B cell (primary cell): ENCODE measurements around the gene TOR2A. TPM values are rescaled to one million over a fixed set of nuclear protein-coding genes. Genes with fewer than 3 reads are reported as not detected.

Experiments used
- ATAC-seq: fragments of 200-7000 bp; cut with Tn5 transposase; one replicate; pipeline ENCODE4 v1.10.0; 2021; ENCODE audit warnings: low read depth, mild to moderate bottlenecking, moderate number of reproducible peaks, moderate library complexity
- CTCF ChIA-PET: fragments of 350-600 bp; sonication (Branson Sonifier 250); formaldehyde crosslinking; loops from one replicate; lab custom pipeline; 2021; ENCODE audit warnings: antibody characterized with exemption, inconsistent platforms; lab: Charles Lee
- POLR2A ChIA-PET: fragments of 350-600 bp; sonication (Branson Sonifier 250); formaldehyde crosslinking; loops from one replicate; lab custom pipeline; 2021; ENCODE audit warnings: antibody characterized with exemption; lab: Charles Lee
- DNase-seq: peaks from one replicate; pipeline ENCODE4 v3.0.0; 2013
- H2AFZ ChIP-seq: 2 replicates; pipeline ENCODE4 v1.6.1; 2012; ENCODE audit warnings: mild to moderate bottlenecking, low read depth, low read length; ENCODE audit not compliant: insufficient read depth, poor library complexity, severe bottlenecking
- H3K27ac ChIP-seq, 2 donors: 1 replicate in 1 of 2; 2 replicates in 1 of 2; pipeline ENCODE4 v1.5.1; 2012 to 2013; ENCODE audit warnings: low read length in 2 of 2, mild to moderate bottlenecking in 2 of 2, moderate library complexity in 1 of 2
- H3K27me3 ChIP-seq, 4 experiments: fragments of 200-600 bp in 1 of 4; sonication (generic) in 1 of 4; replicated peaks in 1 of 4; 1 replicate in 2 of 4; 2 replicates in 2 of 4; pipeline versions ENCODE4 v1.6.1 to v1.7.0; 2013 to 2016; ENCODE audit warnings: low read length in 3 of 4, mild to moderate bottlenecking in 2 of 4, mixed read lengths in 1 of 4, moderate library complexity in 1 of 4; ENCODE audit not compliant: insufficient read depth in 4 of 4, control insufficient read depth in 3 of 4; ENCODE audit errors: control extremely low read depth in 1 of 4
- H3K36me3 ChIP-seq, 2 experiments: replicated peaks in 1 of 2; 1 replicate in 1 of 2; 2 replicates in 1 of 2; pipeline versions ENCODE4 v1.6.1 to v1.7.1; 2013; ENCODE audit warnings: low read length in 1 of 2; ENCODE audit not compliant: insufficient read depth in 2 of 2, control insufficient read depth in 1 of 2; ENCODE audit errors: control extremely low read depth in 1 of 2, extremely low read depth in 1 of 2
- H3K4me1 ChIP-seq, 2 donors: fragments of 200-600 bp in 1 of 2; sonication (generic) in 1 of 2; 1 replicate in 1 of 2; 2 replicates in 1 of 2; pipeline versions ENCODE4 v1.5.1 to v1.6.1; 2013 to 2017; ENCODE audit warnings: low read length in 2 of 2; ENCODE audit not compliant: control insufficient read depth in 2 of 2, insufficient read depth in 2 of 2
- H3K4me2 ChIP-seq: replicated peaks from 2 replicates; pipeline ENCODE3; 2012; ENCODE audit warnings: mild to moderate bottlenecking, low read depth, low read length; ENCODE audit not compliant: poor library complexity, severe bottlenecking
- H3K4me3 ChIP-seq, 5 experiments: fragments of 200-600 bp in 1 of 5; sonication (generic) in 1 of 5; 1 replicate in 3 of 5; 2 replicates in 2 of 5; pipeline versions ENCODE4 v1.5.1 to v1.7.0; 2011 to 2016; ENCODE audit warnings: low read length in 4 of 5, mild to moderate bottlenecking in 4 of 5, low read depth in 2 of 5, control low read depth in 1 of 5, moderate library complexity in 1 of 5; ENCODE audit not compliant: insufficient read depth in 1 of 5; ENCODE audit errors: control extremely low read depth in 1 of 5, extremely low read depth in 1 of 5
- H3K79me2 ChIP-seq: fragments of 200-600 bp; sonication (generic); one replicate; pipeline ENCODE4 v1.6.0; 2016; ENCODE audit warnings: low read length; ENCODE audit not compliant: control insufficient read depth, insufficient read depth
- H3K9ac ChIP-seq: fragments of 200-600 bp; sonication (generic); 2 replicates; pipeline ENCODE4 v1.6.1; 2017; ENCODE audit warnings: mild to moderate bottlenecking, low read length, moderate library complexity
- H3K9me3 ChIP-seq, 3 donors: one replicate each; pipeline versions ENCODE4 v1.6.1 to v1.7.1; 2013; ENCODE audit warnings: low read length in 2 of 3; ENCODE audit not compliant: control insufficient read depth in 2 of 3, insufficient read depth in 1 of 3; ENCODE audit errors: control extremely low read depth in 1 of 3
- H4K20me1 ChIP-seq: 2 replicates; pipeline ENCODE4 v1.6.0; 2012; ENCODE audit warnings: mild to moderate bottlenecking, low read length; ENCODE audit not compliant: insufficient read depth, control insufficient read depth, poor library complexity, severe bottlenecking
- H3K27ac Mint-ChIP-seq: one replicate; pipeline ENCODE4 v1.8.0; 2021; ENCODE audit warnings: mixed read lengths
- H3K27me3 Mint-ChIP-seq: one replicate; pipeline ENCODE4 v1.8.0; 2021; ENCODE audit warnings: mixed read lengths
- H3K4me1 Mint-ChIP-seq: one replicate; pipeline ENCODE4 v1.8.0; 2021; ENCODE audit warnings: mixed read lengths
- H3K4me3 Mint-ChIP-seq: one replicate; pipeline ENCODE4 v1.8.0; 2021; ENCODE audit warnings: mixed read lengths
- H3K9me3 Mint-ChIP-seq: one replicate; pipeline ENCODE4 v1.8.0; 2022; ENCODE audit warnings: mixed read lengths; ENCODE audit not compliant: insufficient read depth
- EZH2 ChIP-seq: IDR thresholded peaks from 2 replicates; pipeline ENCODE4 v1.6.1; 2012; ENCODE audit warnings: borderline replicate concordance, low read depth, mild to moderate bottlenecking, moderate library complexity, low read length; ENCODE audit not compliant: insufficient read depth, poor library complexity, severe bottlenecking
- WGBS: methylation state at CpG from one replicate; pipeline ENCODE4 v1.1.5; 2013; ENCODE audit warnings: missing lambda C conversion rate; ENCODE audit not compliant: insufficient coverage; 5-methylcytosine and 5-hydroxymethylcytosine counted together
- intact Hi-C: fragments of 100-400 bp; cut with micrococcal nuclease; formaldehyde crosslinking; loops from one replicate; pipeline ENCODE4 v1.10.0; 2022
- polyA minus RNA-seq: library from RNA; depleted of rRNA, polyadenylated mRNA; stranded (reverse); fragments of >200 nt; gene quantifications from 2 replicates; pipeline ENCODE4 v1.2.3, GENCODE V29; 2012
- polyA plus RNA-seq: library from polyadenylated mRNA; depleted of rRNA; stranded (reverse); fragments of >200 nt; gene quantifications from 2 replicates; pipeline ENCODE4 v1.2.3, GENCODE V29; 2012
- total RNA-seq, 2 donors: library from RNA; stranded (reverse); fragments of 120-200 nt in 1 of 2; gene quantifications; 1 replicate in 1 of 2; 2 replicates in 1 of 2; pipeline versions ENCODE4 v1.2.3 to v1.2.4, GENCODE V29; 2013 to 2022
- TF ChIP-seq, protein P1 (sequence below): fragments of 200-600 bp; IDR thresholded peaks from one replicate; pipeline ENCODE4 v1.8.0; 2022; ENCODE audit warnings: antibody characterized with exemption, mild to moderate bottlenecking

Gene TOR2A
- 14.3 and 15.8 TPM in 2 replicates for total RNA-seq
- 8.3 TPM for total RNA-seq (2013)
- polyA plus RNA-seq: 19.1 and 26.5 TPM in 2 replicates
- 7.9 and 8.6 TPM in 2 replicates for polyA minus RNA-seq

DNA sequence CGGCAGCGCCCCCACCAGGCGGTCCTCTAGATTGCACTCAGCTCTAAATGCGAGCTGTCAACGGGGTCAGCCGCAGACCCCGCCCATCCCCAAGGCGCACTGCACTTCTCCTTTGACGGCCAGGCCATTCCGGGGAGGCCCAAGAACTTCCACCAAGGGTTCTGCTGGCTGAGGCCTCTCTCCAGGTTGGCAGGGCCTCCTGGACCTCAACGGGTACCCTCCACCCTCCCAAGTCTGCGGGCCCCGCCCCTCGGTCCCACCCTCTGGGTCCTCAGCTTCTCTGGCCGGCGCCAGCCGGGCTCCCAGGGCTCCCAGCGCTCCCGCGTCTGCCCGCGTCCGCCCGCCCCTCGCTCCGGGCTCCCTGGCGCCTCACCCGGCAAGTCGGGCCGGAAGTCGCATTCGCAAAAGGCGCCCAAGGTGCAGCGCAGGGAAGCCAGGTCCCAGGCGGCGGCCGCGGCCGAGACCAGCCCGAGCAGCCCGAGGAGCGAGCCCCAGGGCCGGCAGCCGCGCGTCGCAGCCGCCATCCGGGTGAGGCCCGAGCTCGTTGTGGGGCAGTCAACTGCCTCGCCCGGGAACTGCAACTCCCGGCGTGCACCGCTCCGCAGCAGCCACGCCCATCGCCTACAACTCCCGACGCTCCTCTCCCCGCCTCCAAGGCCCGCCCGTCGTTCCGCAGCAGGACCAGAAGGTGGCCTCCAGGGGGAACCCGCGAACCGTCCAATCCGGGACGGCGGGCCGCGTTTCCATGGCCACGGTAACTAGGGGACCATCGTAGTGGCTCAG, at the start of gene TOR2A:
Gene TOR2A, minus strand, starts transcription at position 548 of the 783 bp plus-strand sequence. Its CDS starts 24 bp downstream, at position 524.
- H3K79me2 ChIP-seq: peaks cover 5% of the 10 kb centered on the region

More for the DNA sequence above, at the start of gene TOR2A:
- Histone ChIP-seq H3K36me3 (peaks cover 0 to 34% of the 10 kb centered on the region in 2 experiments), H3K9ac (peak within 1 kb of the TSS; percentile 74), H3K27ac (peak within 1 kb of the TSS; percentile 80 to 96), H3K4me3 (peak within 1 kb of the TSS in 4 of 5 experiments; percentile 45 to 76 (median 64)), H3K4me2 (peak within 1 kb of the TSS; percentile 89), H2AFZ (peak within 1 kb of the TSS; percentile 86), H3K27me3 (no peaks in the 10 kb centered on the region), H3K4me1 (peaks cover 11 to 16% of the 10 kb centered on the region in 2 donors), H3K9me3 (no peaks in the 10 kb centered on the region), H4K20me1 (peaks cover 5% of the 10 kb centered on the region)
- ChIA-PET CTCF (interaction anchor here (0.5 to 4.3 kb wide), 64 partner anchors 9 to 915 kb away, joined by 3 to 109 read pairs (median 5); partner anchors contain the start of genes CDK9, CFAP157, ENG and FPGS), POLR2A (interaction anchor here (0.8 to 2.6 kb wide), 11 partner anchors 19 to 284 kb away, joined by 3 to 39 read pairs (median 9); partner anchors contain the start of genes CDK9, LRSAM1, PTRH1 and RPL12)
- Mint-ChIP-seq H3K4me1 (peaks cover 16% of the 10 kb centered on the region), H3K27ac (peak within 1 kb of the TSS; percentile 88), H3K4me3 (peak within 1 kb of the TSS; percentile 85), H3K9me3 (no peaks in the 10 kb centered on the region), H3K27me3 (no peaks in the 10 kb centered on the region)
- TF ChIP-seq, protein P1, sequence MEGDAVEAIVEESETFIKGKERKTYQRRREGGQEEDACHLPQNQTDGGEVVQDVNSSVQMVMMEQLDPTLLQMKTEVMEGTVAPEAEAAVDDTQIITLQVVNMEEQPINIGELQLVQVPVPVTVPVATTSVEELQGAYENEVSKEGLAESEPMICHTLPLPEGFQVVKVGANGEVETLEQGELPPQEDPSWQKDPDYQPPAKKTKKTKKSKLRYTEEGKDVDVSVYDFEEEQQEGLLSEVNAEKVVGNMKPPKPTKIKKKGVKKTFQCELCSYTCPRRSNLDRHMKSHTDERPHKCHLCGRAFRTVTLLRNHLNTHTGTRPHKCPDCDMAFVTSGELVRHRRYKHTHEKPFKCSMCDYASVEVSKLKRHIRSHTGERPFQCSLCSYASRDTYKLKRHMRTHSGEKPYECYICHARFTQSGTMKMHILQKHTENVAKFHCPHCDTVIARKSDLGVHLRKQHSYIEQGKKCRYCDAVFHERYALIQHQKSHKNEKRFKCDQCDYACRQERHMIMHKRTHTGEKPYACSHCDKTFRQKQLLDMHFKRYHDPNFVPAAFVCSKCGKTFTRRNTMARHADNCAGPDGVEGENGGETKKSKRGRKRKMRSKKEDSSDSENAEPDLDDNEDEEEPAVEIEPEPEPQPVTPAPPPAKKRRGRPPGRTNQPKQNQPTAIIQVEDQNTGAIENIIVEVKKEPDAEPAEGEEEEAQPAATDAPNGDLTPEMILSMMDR: peak; percentile 49
- no peak for TF ChIP-seq EZH2
- intact Hi-C loops: loop anchor here (1.0 kb wide), 11 partner anchors 20 to 202 kb away; partner anchors contain the start of genes DPM2, FPGS, PTRH1 and ST6GALNAC4
- WGBS: under 1% methylated on average over 76 of the region's 76 CpGs
- ATAC-seq (peak; percentile 92), DNase-seq (peak; percentile 99)
